OCI-LY3 (cell line): ENCODE measurements around the gene ADAMTS1.

Source experiments
- EZH2phosphoT487 ChIP-seq: fragments of 200-600 bp; shearing (Covaris generic); IDR thresholded peaks from 2 replicates; pipeline ENCODE4 v1.6.1; 2018; ENCODE audit warnings: antibody characterized with exemption, mixed run types, low read depth
- TF ChIP-seq, protein P1 (sequence below): fragments of 200-600, 300-600 bp; sonication (generic); IDR thresholded peaks from 2 replicates; pipeline ENCODE4 v1.5.1; 2014; ENCODE audit warnings: antibody characterized with exemption, low read length, low read depth

DNA sequence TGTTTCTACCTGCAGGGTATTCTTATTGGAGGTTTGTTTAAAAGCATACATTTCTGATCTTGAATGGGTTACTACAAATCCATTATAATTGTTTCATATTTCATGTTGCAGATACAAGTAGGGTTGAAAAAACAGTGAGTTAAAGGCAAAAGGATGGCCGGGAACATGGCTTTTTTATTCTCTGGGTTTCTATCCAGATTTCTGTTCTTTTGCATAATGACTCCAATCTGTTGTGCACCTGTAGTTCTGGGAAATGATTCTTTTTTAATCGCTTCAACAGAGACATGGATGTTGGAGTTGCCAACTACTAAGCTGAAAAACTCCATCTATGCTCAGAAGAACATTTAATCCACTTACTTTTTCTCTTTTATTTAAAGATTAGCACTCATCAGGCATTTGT lies 2.7 kb upstream of the ADAMTS1 start:
- TF ChIP-seq, protein P1, sequence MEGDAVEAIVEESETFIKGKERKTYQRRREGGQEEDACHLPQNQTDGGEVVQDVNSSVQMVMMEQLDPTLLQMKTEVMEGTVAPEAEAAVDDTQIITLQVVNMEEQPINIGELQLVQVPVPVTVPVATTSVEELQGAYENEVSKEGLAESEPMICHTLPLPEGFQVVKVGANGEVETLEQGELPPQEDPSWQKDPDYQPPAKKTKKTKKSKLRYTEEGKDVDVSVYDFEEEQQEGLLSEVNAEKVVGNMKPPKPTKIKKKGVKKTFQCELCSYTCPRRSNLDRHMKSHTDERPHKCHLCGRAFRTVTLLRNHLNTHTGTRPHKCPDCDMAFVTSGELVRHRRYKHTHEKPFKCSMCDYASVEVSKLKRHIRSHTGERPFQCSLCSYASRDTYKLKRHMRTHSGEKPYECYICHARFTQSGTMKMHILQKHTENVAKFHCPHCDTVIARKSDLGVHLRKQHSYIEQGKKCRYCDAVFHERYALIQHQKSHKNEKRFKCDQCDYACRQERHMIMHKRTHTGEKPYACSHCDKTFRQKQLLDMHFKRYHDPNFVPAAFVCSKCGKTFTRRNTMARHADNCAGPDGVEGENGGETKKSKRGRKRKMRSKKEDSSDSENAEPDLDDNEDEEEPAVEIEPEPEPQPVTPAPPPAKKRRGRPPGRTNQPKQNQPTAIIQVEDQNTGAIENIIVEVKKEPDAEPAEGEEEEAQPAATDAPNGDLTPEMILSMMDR, result no peak
- no peak for TF ChIP-seq EZH2phosphoT487
